ENCODE measurements around the gene CDC42EP1.
A peak's percentile ranks its signal among the peaks of the same experiment; 100 is the strongest.
"Not testable (repeated sequence)": the region's sequence is repeated elsewhere in the genome, so short reads cannot be mapped to it uniquely, and the experiment has no call there.

The CDC42EP1 gene, protein sequence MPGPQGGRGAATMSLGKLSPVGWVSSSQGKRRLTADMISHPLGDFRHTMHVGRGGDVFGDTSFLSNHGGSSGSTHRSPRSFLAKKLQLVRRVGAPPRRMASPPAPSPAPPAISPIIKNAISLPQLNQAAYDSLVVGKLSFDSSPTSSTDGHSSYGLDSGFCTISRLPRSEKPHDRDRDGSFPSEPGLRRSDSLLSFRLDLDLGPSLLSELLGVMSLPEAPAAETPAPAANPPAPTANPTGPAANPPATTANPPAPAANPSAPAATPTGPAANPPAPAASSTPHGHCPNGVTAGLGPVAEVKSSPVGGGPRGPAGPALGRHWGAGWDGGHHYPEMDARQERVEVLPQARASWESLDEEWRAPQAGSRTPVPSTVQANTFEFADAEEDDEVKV

DNA sequence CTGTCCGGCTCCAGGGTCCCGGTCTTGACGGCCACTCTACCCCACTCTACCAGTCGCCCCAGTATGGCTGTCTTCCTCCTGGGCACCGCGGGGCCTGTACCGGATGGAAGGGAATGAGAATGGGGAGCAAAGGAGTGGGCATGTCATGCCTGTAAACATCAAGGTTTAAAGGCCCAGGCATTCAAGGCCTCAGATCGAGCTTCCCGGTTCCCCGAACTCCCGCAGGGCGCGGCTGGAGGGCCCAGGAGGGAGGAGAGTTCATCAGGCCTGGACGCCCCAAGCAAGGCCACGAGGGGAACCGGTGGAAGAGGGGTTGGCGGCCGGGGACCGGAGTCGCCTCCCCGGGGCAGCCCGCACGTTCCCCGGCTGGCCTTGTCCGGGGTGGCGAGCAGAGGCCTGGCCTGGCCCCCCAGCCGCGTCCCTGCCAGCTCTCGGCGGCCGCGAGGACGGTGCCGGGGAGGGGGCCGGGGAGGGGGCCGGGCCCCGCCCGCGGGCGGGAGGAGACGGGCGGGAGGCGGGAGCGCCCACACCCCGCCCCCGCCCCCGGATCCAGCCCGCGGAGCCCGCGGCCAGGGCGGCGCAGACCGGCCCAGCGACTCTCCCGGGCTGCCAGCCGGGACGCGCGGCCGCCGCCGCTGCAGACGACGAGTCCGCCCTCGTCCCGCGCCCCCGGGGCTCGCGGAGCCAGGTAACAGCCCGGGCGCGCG is at the start of gene CDC42EP1:
Gene CDC42EP1 (plus strand): TSS at position 580 of the 707 bp plus-strand sequence. CDS start 5,870 bp downstream, outside the sequence.
- DNase-seq = no peak

DNA sequence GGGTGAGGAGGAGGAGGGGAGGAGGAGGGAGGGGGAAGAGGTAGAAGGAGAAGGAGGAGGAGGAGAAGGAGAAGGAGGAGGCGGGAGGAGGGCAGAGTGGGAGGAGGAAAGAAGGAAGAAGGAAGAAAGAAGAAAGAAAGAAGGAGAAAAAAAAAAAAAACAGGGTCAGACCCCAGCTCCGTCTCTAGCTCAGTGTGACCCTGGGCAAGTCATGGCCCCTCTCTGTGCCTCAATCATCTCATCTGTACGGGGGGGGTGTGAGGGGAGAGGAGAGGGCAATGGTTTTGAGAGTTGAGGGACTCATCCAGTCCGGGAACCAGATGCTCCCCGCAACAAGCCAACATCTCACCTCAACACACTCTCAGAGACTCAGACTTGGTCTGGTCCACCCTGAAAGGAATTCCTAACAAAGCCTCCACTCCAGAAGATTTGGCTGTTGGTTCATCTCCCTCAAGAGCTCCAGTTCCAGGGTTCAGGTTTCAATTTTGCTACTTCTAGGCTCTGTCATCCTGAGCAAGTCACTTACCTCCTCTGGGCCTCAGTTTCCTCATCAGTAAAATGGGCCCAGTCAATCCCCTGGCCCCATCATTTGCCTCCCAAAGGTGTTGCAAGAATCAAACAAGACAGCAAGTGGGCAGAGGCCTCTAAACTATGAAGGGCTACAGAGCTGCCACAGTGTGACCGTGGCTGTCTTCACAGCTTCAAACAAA is 48.7 kb upstream of the CDC42EP1 start:
- no peak for DNase-seq

DNA sequence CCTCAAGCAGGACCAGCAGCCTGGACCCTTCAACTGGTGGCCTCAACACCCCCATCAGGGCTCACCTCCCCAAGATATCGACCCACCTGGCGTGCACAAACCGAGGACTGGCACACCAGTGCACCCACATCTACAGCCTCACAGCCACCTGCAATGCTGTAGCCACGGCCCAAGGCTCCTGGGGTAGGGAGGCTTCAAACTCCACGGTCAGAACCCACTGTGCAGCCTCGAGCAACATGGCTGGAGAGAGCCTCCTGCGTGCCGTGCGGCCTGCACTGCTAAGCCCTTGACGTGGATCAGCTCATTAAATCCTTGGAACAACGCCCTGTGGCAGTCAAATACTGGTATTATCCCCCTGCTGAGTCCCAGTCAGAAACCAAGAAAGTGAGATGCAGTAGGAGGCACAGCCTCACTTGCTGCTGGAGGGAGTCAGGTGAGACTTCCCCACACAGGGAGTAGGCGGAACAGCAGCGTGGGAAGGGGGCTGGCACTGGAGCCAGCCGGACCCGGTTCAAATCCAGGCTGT is 45.7 kb upstream of the CDC42EP1 start:
- DNase-seq = no peak

DNA sequence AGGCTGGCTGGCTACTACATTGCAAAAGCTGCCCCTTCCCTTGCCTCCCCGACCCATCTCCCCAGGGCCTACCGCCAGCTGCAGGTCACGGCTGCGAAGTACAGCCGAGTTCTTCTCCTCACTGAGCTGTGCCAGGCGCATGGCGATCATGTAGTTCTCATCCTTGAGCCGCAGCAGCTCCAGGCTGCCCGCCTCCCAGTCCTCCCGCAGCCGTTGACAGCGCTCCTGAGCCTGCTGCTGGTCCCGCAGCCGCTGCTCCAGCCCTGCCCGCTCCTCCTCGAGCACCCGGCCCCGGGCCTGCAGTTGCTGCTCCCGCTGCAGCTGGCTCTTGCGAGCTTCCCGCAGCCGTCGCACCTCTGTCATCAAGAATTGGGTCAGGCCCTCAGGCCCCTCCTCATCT is 44.4 kb upstream of the CDC42EP1 start:
- no peak for DNase-seq

DNA sequence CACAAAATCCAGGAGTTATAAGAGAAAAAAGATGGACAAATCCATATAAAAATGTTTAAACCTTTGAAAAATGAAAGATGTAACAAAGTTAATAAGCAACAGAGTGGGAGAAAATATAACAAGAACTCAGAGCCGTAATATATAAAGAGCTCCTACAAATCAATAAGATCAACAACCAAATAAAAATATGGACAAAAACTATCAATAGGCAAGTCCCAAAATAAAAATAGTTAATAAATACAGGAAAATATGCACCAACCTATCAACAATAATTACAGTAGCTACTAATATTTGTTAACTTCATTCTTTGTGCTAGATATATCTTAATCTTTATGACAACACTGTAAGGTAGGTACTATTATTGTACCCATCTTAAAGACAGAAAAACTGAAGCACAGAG is 43.8 kb upstream of the CDC42EP1 start:
- DNase-seq = no peak

DNA sequence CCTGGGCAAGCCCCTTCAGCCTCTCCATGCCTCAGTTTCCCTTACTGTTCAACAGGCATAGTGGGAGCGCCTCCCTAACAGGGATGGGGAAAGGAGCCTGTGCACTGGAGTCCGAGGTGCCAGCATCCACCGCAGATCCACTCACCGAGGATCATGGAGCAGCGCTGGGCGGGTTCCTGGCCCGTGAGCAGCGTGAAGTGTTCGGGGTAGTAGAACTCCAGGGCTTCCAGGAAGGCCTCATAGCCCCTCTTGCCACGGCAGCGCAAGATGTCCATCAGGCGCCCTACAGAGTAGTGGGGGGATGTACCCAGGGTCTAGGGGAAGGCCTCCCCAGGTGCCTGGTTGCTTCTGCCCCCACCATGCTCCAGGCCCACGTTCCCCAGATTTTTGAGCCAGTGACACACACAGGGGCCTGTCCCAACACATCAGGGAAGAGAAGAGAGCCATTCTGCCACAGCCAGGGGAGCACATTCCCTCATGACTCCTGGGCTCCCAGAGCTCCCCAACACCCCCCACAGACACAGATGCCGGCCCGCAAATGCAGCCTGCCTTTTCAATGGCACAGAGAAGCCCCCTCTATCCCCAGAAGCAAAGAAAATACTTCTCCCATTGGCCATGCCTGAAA is 42.3 kb upstream of the CDC42EP1 start:
- no peak for DNase-seq

DNA sequence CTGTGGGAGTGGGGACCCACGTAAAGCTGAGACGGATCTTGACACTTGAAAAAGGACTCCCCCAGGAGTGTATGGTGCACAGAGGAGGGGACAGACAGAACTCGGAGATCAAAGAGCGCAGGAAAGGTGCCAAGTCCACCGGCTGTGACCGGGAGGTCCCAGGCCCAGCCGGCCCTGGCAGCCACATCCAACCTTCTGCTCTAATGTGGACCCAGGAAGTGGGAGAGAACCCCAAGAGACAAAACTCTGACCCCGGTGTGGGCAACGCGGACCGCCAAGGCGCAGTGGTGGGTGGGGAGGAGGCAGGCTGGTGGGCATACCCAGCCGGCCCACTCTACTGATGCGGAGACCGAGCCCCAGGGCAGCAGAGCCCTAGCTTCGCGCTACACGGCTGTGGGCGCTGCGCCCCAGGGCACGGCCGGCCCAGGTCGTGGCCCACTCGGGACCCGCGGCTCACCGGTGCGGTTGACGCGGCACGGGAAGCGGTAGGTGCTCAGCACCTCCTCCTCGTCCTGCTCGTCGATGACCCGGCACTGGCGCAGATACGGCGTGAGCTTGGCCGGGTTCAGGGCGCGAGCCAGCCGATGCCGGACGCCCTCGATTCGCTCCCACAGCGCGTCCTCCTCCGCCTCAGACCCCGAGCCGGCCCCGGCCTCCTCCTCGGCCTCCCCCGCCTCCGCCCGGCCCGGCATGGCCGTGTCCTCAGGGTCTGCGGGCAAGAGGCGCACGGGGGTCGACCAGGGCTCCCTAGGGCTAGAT is 41.6 kb upstream of the CDC42EP1 start:
- no peak for DNase-seq

DNA sequence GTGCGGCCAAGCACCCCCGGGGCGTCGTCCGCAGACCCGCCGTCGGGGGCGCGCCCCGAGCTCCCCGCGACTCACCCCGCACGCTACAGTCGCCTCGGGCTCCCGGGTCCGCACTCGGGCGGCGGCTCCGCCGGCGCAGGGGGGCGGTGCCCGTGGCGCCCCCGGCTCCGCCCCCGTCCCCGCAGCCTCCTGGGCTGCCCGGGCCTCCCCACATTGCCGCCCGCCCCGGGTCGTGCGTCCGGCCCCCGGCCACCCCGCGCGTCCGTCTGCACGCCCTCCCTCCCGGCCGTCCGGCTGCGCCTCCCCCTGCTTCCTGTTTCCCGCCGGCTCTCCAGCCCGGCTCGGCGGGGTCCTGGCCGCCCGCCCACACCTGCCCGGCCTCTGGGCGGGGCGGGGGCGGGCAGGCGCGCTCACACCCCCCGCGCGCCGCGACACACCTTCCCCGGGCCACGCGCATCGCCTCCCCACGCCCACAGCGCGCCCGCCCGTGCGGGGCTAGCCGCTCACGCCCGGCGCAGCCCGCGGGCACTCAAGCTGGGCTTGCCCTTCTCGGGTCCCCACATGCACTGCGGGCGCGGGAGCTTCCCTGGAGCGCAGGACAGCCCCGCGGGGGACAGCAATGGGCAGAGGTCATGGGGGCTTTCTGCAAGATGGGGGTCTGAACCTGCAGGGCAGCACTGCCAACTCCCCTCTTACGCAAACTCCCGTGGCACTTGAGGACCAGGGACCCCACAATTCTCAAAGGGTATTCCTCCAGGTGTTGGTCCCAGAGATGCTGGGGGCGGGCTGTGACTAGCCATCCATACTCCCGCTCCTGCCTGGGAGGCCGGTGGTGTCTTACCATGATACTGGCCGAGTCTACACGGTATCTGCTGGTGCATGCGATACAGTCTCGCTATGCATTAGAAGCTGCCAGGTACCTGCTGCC is 40.7 kb upstream of the CDC42EP1 start, which contains the start of gene CARD10:
Gene CARD10 (minus strand): TSS at position 148 of the 928 bp plus-strand sequence. CDS start 215 bp downstream, outside the sequence.
- DNase-seq = no peak

DNA sequence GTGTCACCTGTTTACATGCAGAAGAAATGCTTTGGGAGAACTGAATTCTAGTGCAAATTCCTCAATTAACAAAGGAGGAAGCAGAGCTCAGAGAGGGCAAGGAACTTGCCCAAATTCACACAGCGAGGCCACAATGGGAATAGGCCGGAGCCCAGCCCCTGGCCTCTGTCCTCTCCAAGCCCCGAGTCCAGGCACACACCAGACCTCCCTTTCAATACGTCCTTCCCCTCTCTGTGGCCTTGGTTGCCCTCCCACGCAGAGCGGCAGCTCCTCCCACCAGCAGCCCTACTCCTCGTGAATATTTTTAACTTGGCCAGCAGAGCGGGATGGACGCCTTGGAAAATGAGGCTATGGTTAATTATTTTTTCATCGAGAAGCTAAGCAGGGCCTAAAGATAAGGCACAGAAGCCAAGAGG is 39.5 kb upstream of the CDC42EP1 start:
- no peak for DNase-seq

DNA sequence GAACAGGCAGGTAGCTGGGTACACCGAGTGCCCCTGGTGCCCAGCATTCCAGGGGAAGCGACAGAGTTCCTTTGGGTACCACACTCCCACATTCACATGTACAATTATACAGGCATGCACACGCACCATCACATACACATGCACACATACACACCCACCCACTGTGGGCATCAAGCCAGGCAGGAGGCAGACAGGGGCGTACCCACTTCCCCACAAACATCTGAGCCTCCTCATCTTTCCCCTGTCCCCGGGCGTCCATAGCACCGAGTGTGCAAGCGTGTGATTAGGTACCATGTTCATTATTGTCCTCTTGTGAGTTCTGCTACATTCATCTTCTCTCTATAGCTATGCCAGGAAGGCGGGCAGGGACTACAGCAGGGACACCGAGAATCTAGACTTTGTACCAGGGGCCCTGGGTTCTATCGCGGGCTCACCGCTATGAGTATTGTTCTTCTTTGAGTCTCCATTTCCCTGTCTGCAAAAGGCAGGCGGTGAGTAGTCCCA is 39.0 kb upstream of the CDC42EP1 start:
- no peak for DNase-seq

DNA sequence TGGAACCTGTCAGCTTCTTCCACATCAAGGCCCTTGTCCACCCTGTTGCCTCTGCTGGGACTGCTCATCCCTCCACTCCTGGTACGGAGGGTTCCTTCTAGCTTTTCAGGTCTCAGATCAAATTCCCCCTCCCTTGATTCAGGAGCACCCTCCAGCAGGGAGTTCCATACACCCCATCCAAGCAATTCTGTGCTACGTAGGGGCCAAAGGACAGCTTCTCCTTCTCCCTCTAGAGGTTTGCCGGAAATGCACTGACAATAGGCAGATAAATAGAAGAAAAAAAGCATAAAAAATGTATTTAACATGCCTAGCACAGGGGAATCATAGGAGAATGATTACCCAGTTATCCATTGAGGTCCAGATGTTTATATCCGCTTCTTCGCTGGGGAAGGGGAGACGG is 37.8 kb upstream of the CDC42EP1 start:
- DNase-seq = no peak

DNA sequence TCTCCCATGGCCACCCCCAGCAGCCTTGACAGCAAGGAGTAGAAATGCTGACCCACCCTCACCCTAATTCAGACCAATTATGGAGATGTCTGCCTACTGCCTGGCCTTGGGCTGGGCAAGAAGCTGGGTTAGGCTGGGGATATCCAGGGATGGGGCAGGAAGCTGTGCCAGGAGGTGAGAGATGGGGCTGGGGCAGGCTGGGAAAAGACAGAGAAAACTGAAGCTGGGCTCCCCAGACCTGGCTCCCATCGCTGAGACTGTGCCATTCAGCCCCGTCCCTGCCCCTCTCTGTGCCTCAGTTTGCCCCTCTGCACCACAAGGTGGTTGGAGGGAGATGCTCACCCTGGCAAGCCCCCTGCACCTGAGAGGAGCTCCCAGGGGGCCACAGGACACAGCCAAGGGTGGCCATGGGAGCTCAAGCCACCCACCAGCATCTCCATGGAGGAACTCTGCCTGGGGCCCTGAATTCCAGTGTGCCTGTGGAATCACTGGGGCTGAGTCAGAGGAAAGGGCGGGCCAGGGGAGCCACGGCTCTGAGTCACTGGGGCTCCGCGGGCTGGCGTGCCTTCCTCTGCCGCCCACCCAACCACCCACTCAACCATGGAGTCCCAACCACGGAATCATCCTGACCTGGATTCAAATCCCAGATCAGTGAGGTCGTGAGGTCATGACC is 35.1 kb upstream of the CDC42EP1 start:
- peak; percentile 13 for DNase-seq

DNA sequence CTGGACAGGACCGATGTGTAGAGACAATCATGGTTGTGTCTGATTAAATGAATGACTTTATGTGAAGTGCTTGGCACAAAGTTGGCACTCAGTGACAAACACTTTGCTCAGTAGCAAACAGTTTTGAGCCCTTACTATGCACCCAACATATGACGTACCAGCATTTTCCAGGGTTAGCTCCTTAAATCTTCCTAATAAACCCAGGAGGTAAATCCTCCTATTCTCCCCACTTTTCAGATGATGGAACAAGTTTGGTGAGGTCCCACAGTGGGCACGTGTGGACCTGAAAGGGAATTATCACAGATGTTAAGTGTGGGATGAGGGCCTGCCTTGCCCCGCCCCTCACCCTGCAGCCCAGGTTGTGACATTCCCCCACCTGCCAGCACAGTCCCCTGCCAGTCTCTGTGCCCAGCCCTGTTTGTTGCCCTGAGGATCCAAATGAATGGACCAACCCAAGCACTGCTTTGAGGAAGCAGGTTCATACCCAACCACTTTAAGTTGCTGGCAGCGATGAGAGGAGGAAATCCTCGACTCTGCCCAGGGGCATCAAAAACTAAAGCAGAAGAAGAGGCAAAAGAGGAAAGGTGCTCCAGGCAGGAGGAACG is 34.4 kb upstream of the CDC42EP1 start:
- no peak for DNase-seq

DNA sequence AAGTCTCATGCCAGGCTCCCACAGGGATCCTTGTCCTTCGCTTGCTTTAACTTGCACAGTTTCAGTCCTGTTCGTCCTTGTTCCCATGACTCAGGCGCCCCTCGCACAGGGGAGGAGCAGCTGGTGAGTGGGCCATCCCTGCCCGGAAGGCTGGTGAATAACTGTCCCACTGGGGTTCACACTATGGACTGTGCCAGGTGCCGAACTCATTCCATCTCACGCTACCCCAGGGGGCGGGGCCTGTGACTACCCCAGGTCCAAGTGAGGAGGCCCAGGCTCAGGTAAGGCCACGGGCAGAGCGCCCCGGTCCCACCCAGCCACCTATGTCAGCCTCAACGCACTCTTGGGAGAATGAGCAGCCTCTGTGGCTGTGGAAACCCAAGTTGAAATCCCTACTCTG is 33.9 kb upstream of the CDC42EP1 start:
- DNase-seq = no peak

DNA sequence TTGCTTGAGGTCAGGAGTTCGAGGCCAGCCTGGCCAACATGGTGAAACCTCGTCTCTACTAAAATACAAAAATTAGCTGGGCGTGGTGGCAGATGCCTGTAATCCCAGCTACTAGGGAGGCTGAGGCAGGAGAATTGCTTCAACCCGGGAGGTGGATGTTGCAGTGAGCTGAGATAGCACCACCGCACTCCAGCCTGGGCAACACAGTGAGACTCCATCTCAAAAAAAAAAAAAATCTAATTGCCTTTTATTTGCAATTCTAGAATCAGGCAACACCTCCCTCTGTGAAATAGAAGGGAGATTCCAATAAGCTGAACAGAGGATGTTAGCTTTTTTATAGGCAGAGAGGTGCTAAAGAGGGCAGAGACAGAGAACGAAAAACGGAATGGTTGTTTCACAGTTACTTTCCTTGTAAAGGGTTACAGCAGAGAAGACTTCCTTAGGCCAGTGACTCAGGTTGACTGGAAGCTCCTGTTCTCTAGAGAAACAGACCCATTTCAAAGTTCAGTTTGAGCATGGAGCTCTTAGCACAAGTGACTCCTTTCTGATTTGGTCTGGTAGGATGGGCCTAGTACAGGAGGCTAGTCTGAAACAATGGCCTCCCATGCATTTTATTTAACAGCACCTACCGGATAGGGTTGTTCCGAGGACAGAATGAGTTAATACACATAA is 33.1 kb upstream of the CDC42EP1 start:
- not testable (repeated sequence) for DNase-seq

DNA sequence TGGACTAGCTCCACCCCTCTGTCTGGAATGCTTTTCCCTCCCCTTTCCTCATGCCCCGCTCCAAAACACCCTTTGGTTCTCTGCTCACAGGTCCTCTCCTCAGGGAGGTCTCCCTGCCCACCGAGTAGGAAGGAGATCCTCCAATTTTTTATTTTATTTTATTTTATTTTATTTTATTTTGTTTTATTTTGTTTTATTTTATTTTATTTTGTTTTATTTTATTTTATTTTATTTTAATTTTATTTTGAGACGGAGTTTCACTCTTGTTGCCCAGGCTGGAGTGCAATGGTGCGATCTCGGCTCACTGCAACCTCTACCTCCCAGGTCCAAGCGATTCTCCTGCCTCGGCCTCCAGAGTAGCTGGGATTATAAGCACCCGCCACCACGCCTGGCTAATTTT is 32.3 kb upstream of the CDC42EP1 start:
- DNase-seq = not testable (repeated sequence)

DNA sequence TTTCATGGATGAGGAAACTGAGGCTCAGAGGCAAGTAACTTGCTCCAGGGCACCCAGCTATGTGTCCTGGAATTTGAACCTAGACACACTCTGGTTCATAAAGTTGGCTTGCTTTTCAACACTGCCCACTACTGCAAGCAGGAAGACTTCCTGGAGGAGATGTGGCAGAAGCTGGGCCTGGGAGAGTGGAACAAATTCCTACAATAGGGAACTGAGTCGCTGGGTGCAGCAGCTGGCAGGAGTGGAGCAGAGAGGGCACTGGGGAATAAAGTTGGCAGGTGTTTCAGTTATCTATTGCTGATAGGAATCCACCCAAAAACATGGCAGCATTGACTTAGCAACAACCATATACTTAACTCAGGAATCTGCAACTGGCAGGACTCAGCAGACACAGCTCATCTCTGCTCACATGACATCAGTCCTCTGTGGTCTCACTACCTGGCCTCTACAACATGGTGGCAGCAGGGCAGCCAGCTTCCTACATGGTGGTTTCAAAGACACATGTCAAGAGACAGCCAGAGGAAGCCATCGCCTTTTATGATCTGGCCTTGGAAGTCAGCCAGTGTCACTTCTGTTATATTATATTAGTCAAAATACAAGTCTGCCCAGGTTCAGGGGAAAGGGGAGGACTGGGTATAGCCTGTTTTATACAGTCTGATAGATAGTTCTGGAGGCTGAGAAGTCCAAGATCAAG is 30.5 kb upstream of the CDC42EP1 start:
- no peak for DNase-seq

DNA sequence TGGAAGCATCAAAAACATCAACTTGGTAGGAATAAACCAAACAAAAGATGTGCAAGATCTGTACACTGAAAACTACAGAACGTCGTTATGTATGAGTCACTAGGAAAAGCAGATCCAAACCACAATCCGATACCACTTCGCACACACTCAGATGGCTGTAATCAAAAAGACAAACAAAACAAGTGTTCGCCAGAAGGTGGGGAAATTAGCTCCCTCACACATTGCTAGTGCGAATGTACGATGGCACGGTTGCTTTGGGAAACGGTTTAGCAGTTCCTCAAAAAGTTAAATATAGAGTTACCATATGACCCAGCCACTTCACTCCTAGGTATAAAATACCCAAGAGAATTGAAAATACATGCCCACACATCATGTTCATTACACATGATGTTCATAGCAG is 26.3 kb upstream of the CDC42EP1 start:
- no peak for DNase-seq
